Astrocyte (in vitro differentiated cells and primary cell): ENCODE measurements around the gene GJB5. TPM values are rescaled to one million over a fixed set of nuclear protein-coding genes. Genes with fewer than 3 reads are reported as not detected.

ENCODE experiments used
- DNase-seq: peaks from one replicate; pipeline ENCODE4 v3.0.0-alpha.2; 2010; ENCODE audit warnings: low read depth
- FAIRE-seq: peaks from 2 replicates; lab custom pipeline; 2011; peaks lifted over from hg19 to GRCh38; lab: Jason Lieb, UNC
- H2AFZ ChIP-seq: 2 replicates; pipeline ENCODE4 v1.6.0; 2012; ENCODE audit warnings: low read depth, low read length, inconsistent platforms
- H3K27ac ChIP-seq: 2 replicates; pipeline ENCODE4 v1.5.1; 2011; ENCODE audit warnings: low read depth, low read length, inconsistent platforms
- H3K27me3 ChIP-seq: 2 replicates; pipeline ENCODE4 v1.6.0; 2011; ENCODE audit warnings: low read length, inconsistent platforms; ENCODE audit not compliant: insufficient read depth
- H3K36me3 ChIP-seq: 2 replicates; pipeline ENCODE4 v1.5.1; 2011; ENCODE audit warnings: low read length, inconsistent platforms; ENCODE audit not compliant: insufficient read depth
- H3K4me1 ChIP-seq: 2 replicates; pipeline ENCODE4 v1.5.1; 2011; ENCODE audit warnings: low read length, inconsistent platforms; ENCODE audit not compliant: insufficient read depth
- H3K4me2 ChIP-seq: 2 replicates; pipeline ENCODE4 v1.6.0; 2012; ENCODE audit warnings: low read length, inconsistent platforms
- H3K4me3 ChIP-seq: 2 replicates; pipeline ENCODE4 v1.5.1; 2011; ENCODE audit warnings: low read depth, mild to moderate bottlenecking, low read length, inconsistent platforms; ENCODE audit not compliant: insufficient read depth
- H3K79me2 ChIP-seq: 2 replicates; pipeline ENCODE4 v1.6.0; 2012; ENCODE audit warnings: mild to moderate bottlenecking, low read length, inconsistent platforms; ENCODE audit not compliant: insufficient read depth
- H3K9ac ChIP-seq: 2 replicates; pipeline ENCODE4 v1.6.0; 2012; ENCODE audit warnings: mild to moderate bottlenecking, low read length, inconsistent platforms
- H3K9me3 ChIP-seq: 2 replicates; pipeline ENCODE4 v1.5.1; 2012; ENCODE audit warnings: low read depth, mild to moderate bottlenecking, low read length, inconsistent platforms; ENCODE audit not compliant: insufficient read depth
- H4K20me1 ChIP-seq: 2 replicates; pipeline ENCODE4 v1.6.0; 2012; ENCODE audit warnings: low read length, inconsistent platforms; ENCODE audit not compliant: insufficient read depth
- H3K27ac Mint-ChIP-seq: one replicate; pipeline ENCODE4 v1.8.0; 2021; ENCODE audit warnings: mild to moderate bottlenecking, mixed read lengths; ENCODE audit not compliant: unreplicated experiment
- H3K27me3 Mint-ChIP-seq: one replicate; pipeline ENCODE4 v1.8.0; 2021; ENCODE audit warnings: low read depth, mixed read lengths; ENCODE audit not compliant: unreplicated experiment
- H3K36me3 Mint-ChIP-seq: one replicate; pipeline ENCODE4 v1.8.0; 2021; ENCODE audit warnings: low read depth, mixed read lengths; ENCODE audit not compliant: unreplicated experiment
- H3K4me1 Mint-ChIP-seq: one replicate; pipeline ENCODE4 v1.8.0; 2021; ENCODE audit warnings: low read depth, mixed read lengths; ENCODE audit not compliant: unreplicated experiment
- H3K4me3 Mint-ChIP-seq: one replicate; pipeline ENCODE4 v1.8.0; 2021; ENCODE audit warnings: mild to moderate bottlenecking, moderate library complexity, mixed read lengths; ENCODE audit not compliant: unreplicated experiment
- H3K9me3 Mint-ChIP-seq: one replicate; pipeline ENCODE4 v1.8.0; 2021; ENCODE audit warnings: mild to moderate bottlenecking, mixed read lengths; ENCODE audit not compliant: unreplicated experiment
- CTCF ChIP-seq: IDR thresholded peaks from 2 replicates; pipeline ENCODE4 v1.5.1; 2011; ENCODE audit warnings: low read depth, mild to moderate bottlenecking, inconsistent platforms, low read length, moderate library complexity; ENCODE audit not compliant: insufficient read depth
- EZH2 ChIP-seq: IDR thresholded peaks from 2 replicates; pipeline ENCODE4 v1.6.1; 2012; ENCODE audit warnings: mild to moderate bottlenecking, low read length, inconsistent platforms; ENCODE audit not compliant: insufficient read depth
- total RNA-seq: library from RNA; stranded (reverse); gene quantifications from 2 replicates; pipeline ENCODE4 v1.2.1, GENCODE V29; 2021

Gene GJB5
- total RNA-seq, 1 donor from 2014 or later = not detected

GRCh38 chr1:34774957-34775356 lies 20.1 kb downstream of the GJB5 start:
- Histone ChIP-seq H3K4me3 (no peak overlapping the region), H4K20me1 (no peaks in the 10 kb centered on the region), H3K36me3 (no peaks in the 10 kb centered on the region), H3K27ac (no peak overlapping the region), H3K4me1 (no peaks in the 10 kb centered on the region), H3K9me3 (no peaks in the 10 kb centered on the region), H3K4me2 (no peak overlapping the region), H3K79me2 (no peaks in the 10 kb centered on the region), H2AFZ (no peak overlapping the region), H3K9ac (no peak overlapping the region), H3K27me3 (peaks cover 11% of the 10 kb centered on the region)
- Mint-ChIP-seq H3K9me3 (no peaks in the 10 kb centered on the region), H3K27me3 (peaks cover 18% of the 10 kb centered on the region), H3K4me1 (no peaks in the 10 kb centered on the region), H3K36me3 (no peaks in the 10 kb centered on the region), H3K4me3 (no peak overlapping the region), H3K27ac (no peak overlapping the region)
- TF ChIP-seq CTCF (no peak), EZH2 (no peak)
- no peak for FAIRE-seq
- no peak for DNase-seq

- Histone ChIP-seq H3K9ac (no peak overlapping the region), H3K4me1 (peaks cover 7% of the 10 kb centered on the region), H3K9me3 (no peaks in the 10 kb centered on the region), H3K79me2 (no peaks in the 10 kb centered on the region), H2AFZ (no peak overlapping the region), H3K4me3 (no peak overlapping the region), H3K4me2 (no peak overlapping the region), H3K36me3 (no peaks in the 10 kb centered on the region), H3K27me3 (peaks cover 23% of the 10 kb centered on the region), H3K27ac (no peak overlapping the region), H4K20me1 (no peaks in the 10 kb centered on the region)
- Mint-ChIP-seq H3K9me3 (no peaks in the 10 kb centered on the region), H3K27ac (no peak overlapping the region), H3K4me1 (no peaks in the 10 kb centered on the region), H3K4me3 (no peak overlapping the region), H3K36me3 (no peaks in the 10 kb centered on the region), H3K27me3 (peaks cover 29% of the 10 kb centered on the region)
- DNase-seq = no peak
- FAIRE-seq = no peak
- TF ChIP-seq CTCF (no peak), EZH2 (no peak)
These were observed 22.1 kb downstream of the GJB5 start for GRCh38 chr1:34776911-34777310.

- no peak overlapping the region for H2AFZ ChIP-seq
- Mint-ChIP-seq H3K36me3 (no peaks in the 10 kb centered on the region), H3K27me3 (peaks cover 36% of the 10 kb centered on the region), H3K9me3 (no peaks in the 10 kb centered on the region), H3K4me1 (no peaks in the 10 kb centered on the region), H3K4me3 (no peak overlapping the region), H3K27ac (no peak overlapping the region)
- peaks cover 10% of the 10 kb centered on the region for H3K4me1 ChIP-seq
- H3K9ac ChIP-seq = no peak overlapping the region
- H3K9me3 ChIP-seq = no peaks in the 10 kb centered on the region
- no peak overlapping the region for H3K4me2 ChIP-seq
- no peaks in the 10 kb centered on the region for H3K36me3 ChIP-seq
- H3K4me3 ChIP-seq = no peak overlapping the region
- DNase-seq (no peak), FAIRE-seq (no peak)
- no peak overlapping the region for H3K27ac ChIP-seq
- no peaks in the 10 kb centered on the region for H4K20me1 ChIP-seq
- peaks cover 31% of the 10 kb centered on the region for H3K27me3 ChIP-seq
- H3K79me2 ChIP-seq = no peaks in the 10 kb centered on the region
- TF ChIP-seq CTCF = no peak
- TF ChIP-seq EZH2 = no peak
These were observed 22.9 kb downstream of the GJB5 start for GRCh38 chr1:34777519-34778321.
